ENCODE data around the gene FOXS1.

The FOXS1 gene

DNA sequence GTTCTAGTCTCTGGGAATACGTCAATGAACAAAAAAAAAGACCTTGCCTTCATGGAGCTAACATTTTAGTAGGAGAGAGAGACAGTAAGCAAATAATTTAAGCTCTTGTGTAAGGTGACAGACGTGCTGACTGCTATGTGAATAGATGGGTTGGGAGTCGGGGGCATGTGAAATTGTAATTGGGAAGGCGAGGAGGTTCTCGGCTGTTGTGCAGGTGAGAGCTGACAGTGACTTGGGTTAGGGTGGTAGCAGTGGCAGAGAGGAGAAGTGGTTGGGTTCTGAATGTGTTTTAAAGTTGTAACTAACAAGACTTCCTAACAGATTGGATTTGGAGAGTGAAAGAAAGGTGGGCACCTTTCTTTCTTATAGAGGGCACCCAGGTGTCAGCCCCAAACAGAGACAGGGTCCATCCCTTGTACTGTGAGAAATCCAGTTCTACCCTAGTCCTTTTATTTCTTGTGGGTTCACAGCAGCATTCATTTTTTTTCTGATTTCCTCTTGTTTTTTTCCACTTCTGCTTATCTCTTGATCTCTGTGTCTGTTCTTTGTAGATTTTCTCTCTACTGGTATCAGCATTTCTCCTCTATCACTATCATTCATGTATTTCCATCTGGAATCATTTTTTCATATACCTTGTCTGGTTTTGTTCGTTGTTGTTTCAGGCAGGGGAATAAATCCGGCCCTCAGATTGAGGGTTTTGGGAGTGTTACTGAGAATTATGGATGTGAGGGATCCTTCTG lies 41.7 kb downstream of the FOXS1 start:
- ChIA-PET CTCF (interaction anchor here (1.5 to 2.8 kb wide), 2 partner anchors 10 to 19 kb away, joined by 3 to 13 read pairs; no protein-coding TSS in a partner anchor), POLR2A (no interaction called here)
- TF ChIP-seq, protein P1, sequence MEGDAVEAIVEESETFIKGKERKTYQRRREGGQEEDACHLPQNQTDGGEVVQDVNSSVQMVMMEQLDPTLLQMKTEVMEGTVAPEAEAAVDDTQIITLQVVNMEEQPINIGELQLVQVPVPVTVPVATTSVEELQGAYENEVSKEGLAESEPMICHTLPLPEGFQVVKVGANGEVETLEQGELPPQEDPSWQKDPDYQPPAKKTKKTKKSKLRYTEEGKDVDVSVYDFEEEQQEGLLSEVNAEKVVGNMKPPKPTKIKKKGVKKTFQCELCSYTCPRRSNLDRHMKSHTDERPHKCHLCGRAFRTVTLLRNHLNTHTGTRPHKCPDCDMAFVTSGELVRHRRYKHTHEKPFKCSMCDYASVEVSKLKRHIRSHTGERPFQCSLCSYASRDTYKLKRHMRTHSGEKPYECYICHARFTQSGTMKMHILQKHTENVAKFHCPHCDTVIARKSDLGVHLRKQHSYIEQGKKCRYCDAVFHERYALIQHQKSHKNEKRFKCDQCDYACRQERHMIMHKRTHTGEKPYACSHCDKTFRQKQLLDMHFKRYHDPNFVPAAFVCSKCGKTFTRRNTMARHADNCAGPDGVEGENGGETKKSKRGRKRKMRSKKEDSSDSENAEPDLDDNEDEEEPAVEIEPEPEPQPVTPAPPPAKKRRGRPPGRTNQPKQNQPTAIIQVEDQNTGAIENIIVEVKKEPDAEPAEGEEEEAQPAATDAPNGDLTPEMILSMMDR (IDR thresholded peaks at IDR 0.05; ENCODE audit: control extremely low read depth, extremely low read depth, low read depth, missing control alignments): no peak
- DNase-seq (ENCODE audit: extremely low spot score): no peak

DNA sequence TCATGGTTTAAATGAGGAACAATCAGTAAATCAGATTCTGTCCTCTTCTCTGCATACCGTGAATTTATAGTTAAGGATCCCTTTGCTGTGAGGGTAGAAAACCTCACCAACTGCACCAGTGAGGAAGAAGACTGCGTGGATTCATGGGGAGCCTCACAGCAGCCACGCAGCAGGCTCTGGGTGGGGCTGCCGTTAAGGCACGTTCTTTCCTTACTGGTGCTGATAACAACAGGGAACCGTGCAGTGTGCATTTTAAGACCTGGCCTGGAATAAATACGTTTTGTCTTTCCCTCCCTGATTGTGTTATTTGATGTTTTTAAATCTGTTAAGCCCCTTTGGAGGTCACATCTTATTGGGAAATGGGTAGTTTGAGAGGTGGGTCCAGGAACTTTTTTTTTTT lies 43.9 kb downstream of the FOXS1 start:
- CTCF ChIA-PET: no interaction called here
- POLR2A ChIA-PET: no interaction called here
- no peak for DNase-seq (ENCODE audit: extremely low spot score)
- TF ChIP-seq, protein P1 (IDR thresholded peaks at IDR 0.05; ENCODE audit: control extremely low read depth, extremely low read depth, low read depth, missing control alignments): no peak

DNA sequence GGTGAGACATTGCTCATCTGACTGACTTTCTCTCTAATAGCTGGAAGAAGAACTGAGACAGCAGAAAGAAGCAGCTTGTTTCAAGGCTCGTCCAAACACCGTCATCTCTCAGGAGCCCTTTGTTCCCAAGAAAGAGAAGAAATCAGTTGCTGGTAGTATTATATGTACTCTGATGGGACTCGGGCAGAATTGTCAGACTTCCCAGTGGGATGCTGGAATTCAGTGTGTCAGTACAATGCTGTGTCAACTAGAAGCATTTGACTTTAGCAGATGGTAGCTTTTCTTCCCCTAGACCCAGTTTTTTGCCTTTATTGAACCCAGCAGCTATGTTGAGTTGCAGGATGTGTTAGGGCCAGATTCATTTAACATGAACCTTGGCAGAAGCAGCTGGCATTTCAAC lies 48.0 kb downstream of the FOXS1 start:
- no peak for DNase-seq (ENCODE audit: extremely low spot score)
- POLR2A ChIA-PET: no interaction called here
- TF ChIP-seq, protein P1 (IDR thresholded peaks at IDR 0.05; ENCODE audit: control extremely low read depth, extremely low read depth, low read depth, missing control alignments): no peak
- CTCF ChIA-PET: interaction anchor here (0.7 to 1.0 kb wide), 2 partner anchors 8 to 306 kb away, joined by 3 read pairs; no protein-coding TSS in a partner anchor

Data from GM10248 (cell line).